Stimulated activated CD8-positive, alpha-beta memory T cell treated with anti-CD3 and anti-CD28 coated beads, Interleukin-4, amount 100 ng/mL, for 4 hours (primary cell): Measurements from ENCODE around the gene CLEC1B.
"Not testable (repeated sequence)": the region's sequence is repeated elsewhere in the genome, so short reads cannot be mapped to it uniquely, and the experiment has no call there.

Source experiments
- DNase-seq, 2 donors: peaks; one replicate each; pipeline ENCODE4 v3.0.0-alpha.2; 2020; ENCODE audit warnings: low read depth in 2 of 2, low spot score in 1 of 2

The CLEC1B gene

DNA sequence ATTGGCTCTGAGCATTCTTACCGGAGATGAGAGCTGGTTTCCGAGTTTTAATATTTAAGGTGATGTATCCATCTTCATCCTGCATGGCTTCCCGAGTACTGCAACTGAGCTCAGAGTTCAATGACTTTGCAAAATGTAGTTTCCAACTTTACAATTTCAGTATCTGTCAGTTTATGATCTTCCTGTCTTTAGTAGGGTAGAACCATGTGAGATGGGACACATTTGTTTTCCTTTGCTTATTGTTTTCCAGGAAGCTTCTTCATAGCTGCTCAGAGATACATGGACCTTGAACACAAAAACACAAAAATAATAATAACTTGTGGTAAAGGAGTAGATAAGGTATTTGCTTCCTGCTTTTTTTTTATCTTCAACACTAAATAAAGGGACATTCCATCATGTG lies at the start of gene CLEC1B:
TSS of gene CLEC1B (minus strand) at position 106 of the 400 bp plus-strand sequence. CDS start at position 85, 21 bp downstream.
- no peak for DNase-seq

DNA sequence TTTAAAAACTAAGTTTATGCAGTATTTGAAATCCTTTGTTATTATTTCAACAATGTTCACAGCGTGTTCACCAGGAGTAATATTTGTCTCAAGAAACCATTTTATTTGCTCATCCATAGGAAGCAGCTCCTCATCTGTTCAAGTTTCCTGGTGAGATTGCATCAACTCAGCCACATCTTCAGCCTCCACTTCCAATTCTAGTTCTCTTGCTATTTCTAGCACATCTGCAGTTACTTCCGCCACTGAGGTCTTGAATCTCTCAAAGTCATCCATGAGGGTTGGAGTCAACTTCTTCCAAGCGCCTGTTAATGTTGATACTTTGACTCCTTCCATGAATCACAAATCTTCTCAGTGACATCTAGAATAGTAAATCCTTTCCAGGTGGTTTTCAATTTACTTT lies 49.6 kb upstream of the CLEC1B start:
- no peak for DNase-seq

DNA sequence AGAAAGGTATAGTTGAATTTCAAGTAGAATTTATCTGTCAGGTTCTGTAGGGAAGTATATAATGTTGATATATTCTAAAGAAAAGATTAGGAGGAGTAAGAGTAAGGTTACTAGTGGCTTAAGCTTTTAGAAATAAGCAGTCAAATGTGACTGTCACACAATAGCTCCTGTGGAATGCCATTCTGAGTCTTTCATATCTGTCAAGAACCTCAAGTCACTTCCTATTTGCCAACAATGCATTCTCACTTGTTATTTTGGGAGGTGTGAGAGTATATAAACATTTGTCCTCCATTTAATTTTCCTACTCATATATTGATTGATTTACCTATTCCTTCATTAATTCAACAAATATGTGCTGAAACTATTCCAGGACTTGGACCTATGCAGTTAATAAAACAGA lies 43.2 kb upstream of the CLEC1B start:
- no peak for DNase-seq

- DNase-seq, result no peak
Measured at GRCh38 chr12:10033783-10034545, 35.0 kb upstream of the CLEC1B start.

DNA sequence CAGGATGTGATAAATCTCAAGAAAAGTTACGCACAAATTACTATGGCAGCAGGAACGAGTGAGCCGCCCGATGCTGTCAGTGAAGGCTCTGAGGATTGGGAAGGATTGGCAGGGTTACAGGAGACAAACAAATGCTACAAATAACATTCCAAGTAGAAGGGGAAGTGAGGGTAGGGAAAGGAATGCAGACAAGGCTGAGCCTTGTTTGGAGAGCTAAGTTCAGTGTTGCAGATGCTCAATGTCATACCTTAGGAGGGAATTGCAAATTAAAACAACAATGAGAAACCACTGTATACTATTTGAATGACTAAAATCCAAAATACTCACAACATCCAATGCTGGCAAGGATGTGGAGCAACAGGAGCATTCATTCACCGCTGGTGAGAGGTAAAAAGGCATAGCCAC lies 32.9 kb upstream of the CLEC1B start:
- DNase-seq, result no peak

DNA sequence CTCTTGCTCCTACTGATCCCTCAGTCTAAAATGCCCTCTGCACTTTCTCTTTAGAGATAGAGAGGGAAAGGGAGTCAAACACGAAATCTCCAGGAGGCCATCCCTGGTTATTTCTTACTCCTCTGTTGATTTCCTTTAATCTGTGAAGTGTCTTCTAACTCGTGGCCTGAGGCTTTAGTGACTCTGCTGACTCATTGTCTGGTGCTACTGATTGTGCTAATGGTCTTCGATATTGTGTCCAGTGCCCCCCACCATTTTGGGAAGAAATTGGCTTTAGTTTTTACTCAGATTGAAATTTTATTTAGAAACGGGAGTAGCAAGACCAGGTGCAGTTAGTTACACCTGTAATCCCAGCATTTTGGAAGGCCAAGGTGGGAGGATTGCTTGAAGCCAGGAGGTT lies 32.4 kb upstream of the CLEC1B start:
- DNase-seq, result no peak

- DNase-seq, result no peak
Measured at GRCh38 chr12:10030446-10030845, 31.5 kb upstream of the CLEC1B start, which contains the start of gene CLEC9A. Gene CLEC9A (plus strand): TSS chr12:10030682. CDS start chr12:10052688, 22,006 bp downstream.

DNA sequence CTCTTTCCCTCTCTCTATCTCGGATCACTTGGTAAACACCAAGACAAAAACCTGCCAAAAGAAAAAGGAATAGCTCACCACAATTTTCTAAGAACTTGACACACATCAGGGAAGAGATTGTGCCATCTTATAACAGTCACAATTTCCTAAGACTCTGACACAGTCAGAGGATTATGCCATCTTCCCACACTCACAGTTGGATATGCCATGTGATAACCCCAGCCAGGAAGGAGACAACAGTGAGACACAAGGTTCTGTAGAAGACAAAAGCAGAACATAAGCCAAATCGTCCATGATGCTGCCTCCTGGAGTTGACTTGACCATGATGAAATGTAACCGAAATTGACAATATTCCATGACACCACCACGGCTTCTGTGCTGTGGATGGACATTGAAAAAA lies 28.8 kb upstream of the CLEC1B start:
- DNase-seq, result no peak

GRCh38 chr12:10027311-10027710 lies 28.4 kb upstream of the CLEC1B start:
- no peak for DNase-seq

GRCh38 chr12:10026666-10027065 lies 27.7 kb upstream of the CLEC1B start:
- not testable (repeated sequence) for DNase-seq

GRCh38 chr12:10025236-10025635 lies 26.3 kb upstream of the CLEC1B start:
- no peak for DNase-seq

DNA sequence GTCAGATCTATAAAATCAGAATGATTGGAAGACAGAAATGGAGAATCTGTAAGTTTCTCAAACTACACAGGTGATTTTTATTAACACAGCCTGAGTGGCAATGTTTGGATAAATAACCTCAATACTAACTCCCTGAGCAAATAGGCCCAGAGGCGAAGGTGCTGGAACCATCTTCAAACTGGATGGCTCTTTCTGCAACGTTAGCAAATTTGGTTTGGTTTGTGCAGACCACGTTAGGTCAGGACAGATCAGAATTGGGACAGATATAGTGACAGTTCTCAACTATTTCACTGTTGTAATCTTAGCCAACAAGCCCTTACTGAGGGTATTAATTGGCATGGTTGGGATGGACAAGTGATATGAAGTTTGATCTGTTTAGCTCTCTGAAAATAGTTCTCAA lies 22.4 kb upstream of the CLEC1B start:
- no peak for DNase-seq

GRCh38 chr12:10018386-10018785 lies 19.5 kb upstream of the CLEC1B start:
- no peak for DNase-seq

- DNase-seq, result no peak
Measured at GRCh38 chr12:10016881-10017280, 18.0 kb upstream of the CLEC1B start.

GRCh38 chr12:10015450-10015849 lies 16.5 kb upstream of the CLEC1B start:
- no peak for DNase-seq

DNA sequence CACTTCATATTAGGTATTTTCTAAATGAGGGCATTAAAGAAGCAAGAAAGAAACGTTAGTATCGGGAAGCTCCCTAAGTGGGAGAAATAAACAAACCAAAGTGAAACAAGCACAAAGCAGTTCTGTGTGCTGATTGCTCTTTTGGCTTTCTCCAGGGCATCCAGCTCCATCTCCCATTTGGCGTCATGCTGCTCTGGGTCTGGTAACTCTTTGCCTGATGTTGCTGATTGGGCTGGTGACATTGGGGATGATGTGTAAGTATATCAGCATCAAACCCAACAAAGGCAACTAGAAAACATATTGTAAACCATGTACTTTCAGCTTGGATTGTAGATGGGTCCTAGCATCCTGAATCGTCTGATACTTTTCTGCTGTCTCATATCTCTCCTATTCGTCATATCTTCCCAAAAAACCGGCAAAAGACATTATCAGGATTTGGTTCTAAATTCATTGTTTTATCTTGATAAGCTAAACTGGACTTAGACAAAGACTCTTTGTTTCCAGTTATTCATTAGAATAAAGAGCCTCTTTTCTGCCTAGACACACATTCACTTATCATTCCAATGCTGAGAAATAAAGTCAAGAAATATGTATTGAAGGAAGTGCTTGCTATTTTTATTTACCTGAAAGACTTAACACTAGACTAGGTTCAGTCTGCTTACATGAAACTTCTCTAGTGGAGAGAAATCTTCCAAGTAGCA lies 13.9 kb upstream of the CLEC1B start:
- no peak for DNase-seq

DNA sequence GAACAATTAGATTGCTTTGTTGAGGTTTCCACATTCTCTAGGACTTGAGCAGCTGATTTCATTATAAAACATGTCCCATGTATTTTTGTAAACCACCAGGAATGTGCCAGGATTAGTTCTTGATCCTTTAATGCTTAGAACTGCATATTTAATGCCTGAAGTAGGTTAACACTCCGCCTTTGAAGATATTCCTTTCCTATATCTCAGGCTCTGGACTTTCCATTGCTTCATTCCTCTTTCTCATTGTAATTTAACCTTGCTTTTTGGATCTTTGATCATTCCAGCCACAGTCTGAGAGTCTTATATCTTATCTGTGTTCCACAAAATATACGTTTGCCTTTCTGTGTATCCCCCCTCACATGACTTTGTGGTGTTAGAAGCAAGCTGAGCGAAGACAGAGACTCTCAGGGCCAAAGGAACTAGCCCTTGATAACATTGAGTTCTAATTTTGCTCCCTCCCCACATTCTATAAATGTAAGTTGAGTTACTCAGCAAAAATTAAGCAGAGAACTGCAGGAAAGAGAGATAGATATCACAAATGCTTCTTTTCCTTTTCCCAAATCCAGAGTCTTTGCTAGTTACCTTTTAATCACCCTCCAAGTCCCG lies 2.4 kb upstream of the CLEC1B start:
- no peak for DNase-seq

DNA sequence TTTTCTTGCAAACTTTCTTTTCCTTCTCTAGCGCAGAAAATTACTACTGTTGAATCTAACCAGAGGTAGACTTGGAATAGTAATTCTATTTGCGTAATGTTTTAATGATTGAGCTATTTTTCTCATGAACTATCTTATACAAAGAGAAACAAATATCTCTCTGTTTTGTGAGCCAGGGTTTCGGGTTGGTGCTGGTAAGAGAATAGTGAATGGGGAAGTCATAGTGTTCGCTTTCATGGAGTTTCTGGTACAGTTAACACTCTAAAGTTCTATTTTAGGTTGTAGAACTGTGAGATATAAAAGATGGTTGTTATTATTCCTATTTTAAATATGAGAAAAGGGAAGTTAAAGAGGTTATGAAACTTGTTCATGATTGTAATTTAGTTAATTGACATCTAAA lies 6.6 kb downstream of the CLEC1B start:
- DNase-seq, result no peak

- no peak for DNase-seq
Measured at GRCh38 chr12:9991876-9992275, 7.0 kb downstream of the CLEC1B start.

- no peak for DNase-seq
Measured at GRCh38 chr12:9980126-9980525, 18.8 kb downstream of the CLEC1B start.

GRCh38 chr12:9977916-9978315 lies 21.0 kb downstream of the CLEC1B start:
- DNase-seq, result no peak

DNA sequence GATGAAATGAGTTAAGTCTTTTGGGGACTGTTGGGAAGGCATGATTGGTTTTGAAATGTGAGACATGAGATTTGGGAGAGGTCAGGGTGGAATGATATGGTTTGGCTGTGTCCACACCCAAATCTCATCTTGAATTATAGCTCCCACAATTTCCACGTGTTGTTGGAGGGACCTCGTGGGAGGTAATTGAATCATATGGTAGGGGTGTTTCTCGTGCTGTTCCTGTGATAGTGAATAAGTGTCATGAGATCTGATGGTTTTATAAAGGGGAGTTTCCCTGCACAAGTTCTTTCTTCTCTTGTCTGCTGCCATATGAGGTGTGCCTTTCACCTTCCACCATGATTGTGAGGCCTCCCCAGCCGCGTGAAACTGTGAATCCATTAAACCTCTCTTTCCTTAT lies 22.3 kb downstream of the CLEC1B start:
- DNase-seq, result not testable (repeated sequence)
